ENCODE measurements around the gene TENT4A.

Gene TENT4A

DNA sequence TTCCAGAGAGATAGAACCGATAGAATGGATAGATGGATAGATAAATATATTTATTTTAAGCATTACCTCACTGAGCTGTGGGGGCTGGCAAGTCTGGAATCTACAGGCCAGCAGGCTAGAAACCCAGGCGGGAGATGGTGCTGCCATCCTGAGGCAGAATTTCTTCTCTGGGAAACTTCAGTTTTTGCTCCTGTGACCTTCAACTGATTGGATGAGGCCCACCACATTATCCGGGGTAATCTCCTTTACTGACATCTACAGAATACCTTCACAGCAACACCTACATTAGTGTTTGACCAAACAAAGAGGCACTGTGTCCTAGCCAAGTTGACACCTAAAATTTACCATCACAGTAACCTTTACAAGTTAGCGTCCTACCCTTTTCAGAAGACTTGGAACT, 29.2 kb upstream of the TENT4A start:
- no peak for DNase-seq (ENCODE audit: low spot score)
- TF ChIP-seq, protein P1, sequence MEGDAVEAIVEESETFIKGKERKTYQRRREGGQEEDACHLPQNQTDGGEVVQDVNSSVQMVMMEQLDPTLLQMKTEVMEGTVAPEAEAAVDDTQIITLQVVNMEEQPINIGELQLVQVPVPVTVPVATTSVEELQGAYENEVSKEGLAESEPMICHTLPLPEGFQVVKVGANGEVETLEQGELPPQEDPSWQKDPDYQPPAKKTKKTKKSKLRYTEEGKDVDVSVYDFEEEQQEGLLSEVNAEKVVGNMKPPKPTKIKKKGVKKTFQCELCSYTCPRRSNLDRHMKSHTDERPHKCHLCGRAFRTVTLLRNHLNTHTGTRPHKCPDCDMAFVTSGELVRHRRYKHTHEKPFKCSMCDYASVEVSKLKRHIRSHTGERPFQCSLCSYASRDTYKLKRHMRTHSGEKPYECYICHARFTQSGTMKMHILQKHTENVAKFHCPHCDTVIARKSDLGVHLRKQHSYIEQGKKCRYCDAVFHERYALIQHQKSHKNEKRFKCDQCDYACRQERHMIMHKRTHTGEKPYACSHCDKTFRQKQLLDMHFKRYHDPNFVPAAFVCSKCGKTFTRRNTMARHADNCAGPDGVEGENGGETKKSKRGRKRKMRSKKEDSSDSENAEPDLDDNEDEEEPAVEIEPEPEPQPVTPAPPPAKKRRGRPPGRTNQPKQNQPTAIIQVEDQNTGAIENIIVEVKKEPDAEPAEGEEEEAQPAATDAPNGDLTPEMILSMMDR (IDR thresholded peaks at IDR 0.05; ENCODE audit: extremely low read depth, missing control alignments) = no peak

DNA sequence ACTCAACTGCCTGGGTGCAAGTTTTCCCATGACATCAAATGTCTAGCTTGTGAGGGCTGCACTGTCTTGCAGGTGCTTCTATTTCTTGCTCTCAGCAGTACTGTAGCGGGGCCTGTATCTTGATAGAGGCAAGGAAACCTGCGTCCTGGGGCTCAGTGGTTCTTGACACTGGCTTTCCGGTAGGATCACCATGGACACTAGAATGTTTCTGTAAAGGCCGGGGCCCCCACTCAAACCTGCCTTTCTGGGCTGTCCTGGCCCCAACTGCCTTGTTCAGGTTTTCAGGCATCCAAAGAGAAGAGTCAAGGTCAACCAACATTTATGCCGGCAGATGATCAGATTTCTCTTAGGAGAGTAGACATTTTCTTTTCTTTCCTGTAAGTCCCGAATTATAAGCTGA, 26.7 kb upstream of the TENT4A start:
- TF ChIP-seq, protein P1 (IDR thresholded peaks at IDR 0.05; ENCODE audit: extremely low read depth, missing control alignments) = no peak
- DNase-seq (ENCODE audit: low spot score) = no peak

DNA sequence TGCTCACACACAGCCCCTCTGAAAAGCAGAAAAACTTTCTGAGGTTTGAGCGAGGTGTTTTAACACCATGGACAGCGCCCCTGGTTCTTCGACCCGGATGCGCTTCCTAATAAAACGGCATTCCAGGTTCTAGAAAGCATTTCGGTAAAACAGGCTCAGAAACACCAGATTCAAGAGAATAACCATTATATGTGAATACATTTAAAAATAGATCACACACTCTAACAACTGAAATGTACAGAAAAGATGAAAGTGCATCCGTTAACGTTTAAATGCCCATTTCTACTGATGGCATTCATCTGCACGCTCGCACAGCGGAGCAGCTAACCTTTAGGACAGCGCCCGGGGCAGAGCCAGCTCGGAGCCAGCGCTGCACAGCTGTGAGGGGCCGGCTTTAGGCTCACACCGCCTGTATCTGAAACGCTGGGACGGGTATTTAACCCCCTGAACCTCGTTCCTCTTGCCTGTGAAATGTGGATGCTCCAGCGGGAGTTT, 26.3 kb upstream of the TENT4A start:
- TF ChIP-seq, protein P1 (IDR thresholded peaks at IDR 0.05; ENCODE audit: extremely low read depth, missing control alignments) = no peak
- no peak for DNase-seq (ENCODE audit: low spot score)

DNA sequence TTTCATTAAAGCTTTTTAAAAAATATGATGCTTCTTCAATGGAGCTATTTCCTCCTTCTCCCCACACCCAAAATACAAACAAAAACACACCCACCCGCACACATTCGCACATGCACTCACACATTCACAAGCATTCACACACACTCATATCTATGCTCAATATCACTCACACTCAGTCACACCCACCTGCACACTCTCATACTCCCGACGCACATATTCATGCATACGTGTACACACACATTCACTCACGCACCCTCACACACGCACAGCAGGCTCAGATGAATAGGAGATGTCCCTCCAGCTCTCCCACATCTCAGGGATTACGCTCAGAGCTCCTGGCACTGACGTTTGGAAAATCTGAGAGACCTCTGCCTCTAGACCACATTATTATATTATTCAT, 25.7 kb upstream of the TENT4A start:
- no peak for DNase-seq (ENCODE audit: low spot score)
- TF ChIP-seq, protein P1 (IDR thresholded peaks at IDR 0.05; ENCODE audit: extremely low read depth, missing control alignments) = no peak

DNA sequence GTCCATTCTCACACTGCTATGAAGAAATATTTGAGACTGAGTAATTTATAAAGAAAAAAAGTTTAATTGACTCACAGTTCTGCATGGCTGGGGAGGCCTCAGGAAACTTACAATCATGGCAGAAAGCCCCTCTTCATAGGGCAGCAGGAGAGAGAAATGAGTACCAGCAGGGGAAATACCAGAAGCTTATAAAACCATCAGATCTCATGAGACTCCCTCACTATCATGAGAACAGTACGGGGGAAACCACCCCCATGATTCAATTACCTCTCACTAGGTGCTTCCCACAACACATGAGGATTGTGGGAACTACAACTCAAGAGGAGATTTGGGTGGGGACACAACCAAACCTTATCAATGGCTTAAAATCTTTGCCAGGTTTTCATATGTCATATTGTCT, 20.3 kb upstream of the TENT4A start:
- no peak for DNase-seq (ENCODE audit: low spot score)
- TF ChIP-seq, protein P1 (IDR thresholded peaks at IDR 0.05; ENCODE audit: extremely low read depth, missing control alignments) = no peak

DNA sequence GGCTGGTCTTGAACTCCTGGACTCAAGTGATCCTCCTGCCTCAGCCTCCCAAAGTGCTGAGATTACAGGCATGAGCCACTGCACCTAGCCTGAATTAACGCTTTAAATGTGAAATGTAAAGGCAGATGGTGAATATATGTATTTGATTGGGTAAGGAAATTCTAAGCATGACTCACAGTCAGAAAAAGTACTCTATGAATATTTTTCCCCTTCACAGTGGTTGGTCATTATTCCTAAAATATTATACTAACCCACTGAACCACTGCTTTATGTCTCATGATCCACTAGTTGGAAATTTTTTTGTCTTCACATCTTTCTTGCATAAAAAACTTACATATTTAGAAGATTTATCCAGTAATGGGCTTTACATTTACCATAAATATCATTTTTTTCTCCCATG, 14.5 kb upstream of the TENT4A start:
- DNase-seq (ENCODE audit: low spot score) = no peak
- TF ChIP-seq, protein P1 (IDR thresholded peaks at IDR 0.05; ENCODE audit: extremely low read depth, missing control alignments) = no peak

DNA sequence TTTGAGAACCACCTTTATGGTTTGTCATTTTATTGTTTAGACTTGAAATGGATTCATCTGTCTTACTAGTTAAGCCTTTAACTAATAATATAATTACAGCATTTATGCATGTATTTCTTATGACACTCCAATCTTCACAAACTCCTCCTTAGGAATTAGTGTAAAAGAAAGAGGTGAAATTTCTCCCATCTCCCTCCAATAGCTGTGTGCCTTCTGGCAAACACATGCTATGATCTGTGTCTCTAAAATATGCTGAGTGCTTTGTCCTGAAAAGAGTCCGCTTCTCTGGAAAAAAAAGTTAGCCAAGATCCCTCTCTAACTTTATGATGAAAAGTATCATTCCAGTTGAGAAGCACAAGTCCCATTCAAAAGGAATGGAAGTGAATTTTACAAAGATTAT, 13.9 kb upstream of the TENT4A start:
- TF ChIP-seq, protein P1 (IDR thresholded peaks at IDR 0.05; ENCODE audit: extremely low read depth, missing control alignments) = no peak
- no peak for DNase-seq (ENCODE audit: low spot score)
